Stimulated activated CD8-positive, alpha-beta memory T cell treated with anti-CD3 and anti-CD28 coated beads, Interleukin-2, amount 100 ng/mL, for 1 hour (primary cell): Measurements from ENCODE around the gene ATF6.
"Not testable (repeated sequence)": the region's sequence is repeated elsewhere in the genome, so short reads cannot be mapped to it uniquely, and the experiment has no call there.

Experiments
- DNase-seq, 2 donors: peaks; one replicate each; pipeline ENCODE4 v3.0.0-alpha.2; 2020; ENCODE audit warnings: low read depth in 2 of 2

ATF6 gene

DNA sequence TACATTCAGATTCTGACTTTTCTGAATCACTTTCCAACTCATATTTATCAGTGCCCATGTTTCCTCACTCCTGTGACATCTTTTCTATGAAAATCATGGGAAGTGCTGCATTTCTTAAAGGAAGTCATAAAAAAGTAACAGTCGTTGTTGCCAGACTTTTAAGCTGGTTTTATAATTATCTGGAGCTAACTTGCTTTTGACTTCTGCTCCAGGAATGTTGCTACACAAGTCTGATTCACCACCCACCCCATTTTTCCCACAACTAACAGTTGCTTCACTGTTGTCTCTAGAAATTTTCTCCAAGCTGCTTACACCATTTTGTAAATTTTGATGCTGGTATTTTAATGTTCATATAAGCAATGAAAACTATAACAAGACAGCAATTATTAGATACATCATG, 32.6 kb upstream of the ATF6 start:
- DNase-seq, result no peak

DNA sequence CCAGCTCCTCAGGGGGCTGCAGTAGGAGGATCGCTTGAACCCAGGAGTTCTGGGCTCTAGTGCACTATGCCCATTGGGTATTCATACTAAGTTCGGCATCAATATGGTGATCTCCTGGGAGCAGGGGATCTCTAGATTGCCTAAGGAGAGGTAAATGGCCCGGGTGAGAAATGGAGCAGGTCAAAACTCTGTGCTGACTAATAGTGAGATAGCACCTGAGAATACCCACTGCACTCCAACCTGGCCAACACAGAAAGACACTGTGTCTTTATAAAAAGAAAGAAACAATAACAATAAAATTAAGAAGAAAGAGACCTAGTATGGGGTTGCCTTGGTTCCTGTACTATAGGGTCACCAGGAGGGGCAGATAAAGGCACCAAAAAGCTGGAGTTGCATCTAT, 30.3 kb upstream of the ATF6 start:
- DNase-seq, result no peak

DNA sequence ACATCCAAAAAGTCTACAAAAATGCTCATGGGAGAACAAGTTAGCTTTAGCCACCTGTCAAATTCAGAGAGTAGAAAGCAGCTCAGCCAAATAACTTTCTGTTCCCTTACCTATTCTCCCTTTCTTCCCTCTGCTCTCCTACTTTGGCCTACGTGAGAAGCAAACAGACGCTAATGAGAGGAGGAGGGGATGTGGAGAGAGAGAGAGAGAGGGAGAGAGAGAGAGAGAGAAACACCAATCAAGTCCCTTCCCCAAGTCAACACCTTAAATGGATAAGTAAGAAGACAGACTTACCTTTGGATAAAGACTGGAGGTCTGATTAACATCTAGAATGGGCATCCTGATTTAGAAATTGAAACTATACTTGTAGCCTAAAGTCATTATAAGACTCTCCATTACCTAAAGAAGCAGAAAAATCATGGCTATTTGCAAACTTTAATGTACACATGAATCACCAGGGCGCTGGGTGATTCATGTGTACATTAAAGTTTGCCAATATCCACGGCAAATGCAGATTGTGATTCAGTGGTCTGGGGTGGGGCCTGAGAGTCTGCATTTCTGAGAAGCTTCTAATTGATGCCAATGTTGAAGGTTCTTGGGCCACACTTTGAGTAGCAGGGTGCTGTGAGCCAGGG, 29.7 kb upstream of the ATF6 start:
- DNase-seq, result no peak

DNA sequence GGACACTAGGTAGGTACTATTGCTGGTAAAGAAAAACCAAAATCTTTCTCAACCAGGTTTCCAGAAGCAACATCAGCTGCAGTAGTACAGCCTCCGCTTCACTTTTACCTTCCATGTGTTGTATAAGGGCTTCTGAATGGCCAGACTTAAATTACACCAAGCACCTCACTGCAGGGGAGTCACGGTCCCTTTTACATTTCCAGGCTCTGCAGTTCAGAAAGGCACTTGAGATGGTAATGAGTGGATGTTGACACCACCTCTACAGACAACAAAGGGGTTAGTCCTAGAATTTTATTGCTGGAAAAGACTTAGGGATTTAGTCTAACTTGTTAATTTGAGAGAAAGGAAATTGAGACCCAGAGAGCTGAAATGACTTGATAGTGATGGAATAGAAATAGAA, 28.5 kb upstream of the ATF6 start:
- no peak for DNase-seq

DNA sequence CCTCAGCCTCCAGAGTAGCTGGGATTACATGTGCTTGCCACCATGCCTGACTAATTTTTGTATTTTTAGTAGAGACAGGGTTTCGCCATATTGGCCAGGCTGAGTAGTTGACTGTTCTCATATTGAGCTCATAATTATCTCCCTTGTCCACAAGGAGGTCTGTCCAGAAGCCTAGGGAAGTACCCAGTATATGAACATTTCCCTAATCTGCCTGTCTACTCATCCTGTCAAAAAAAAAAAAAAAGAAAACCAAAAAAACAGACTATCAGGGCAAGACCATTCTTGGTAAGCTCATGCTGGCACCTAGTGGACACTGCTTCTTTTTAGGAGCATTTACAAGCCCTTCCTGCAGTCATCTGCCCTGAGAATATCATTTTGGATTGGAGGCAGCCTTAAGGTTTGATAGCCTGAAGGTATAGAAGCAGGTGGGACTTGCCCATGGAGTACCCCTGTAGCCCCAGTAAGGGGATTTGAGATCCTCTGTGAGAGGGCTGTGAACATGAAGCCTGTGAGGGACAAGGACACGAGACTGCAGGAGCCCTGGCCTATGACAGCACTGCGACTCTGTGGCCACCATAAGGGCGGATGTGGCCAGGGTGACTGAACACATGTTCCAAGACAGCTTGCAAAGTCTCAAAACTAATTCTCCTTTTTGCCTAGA, 27.4 kb upstream of the ATF6 start:
- DNase-seq, result peak; percentile 33 to 57

DNA sequence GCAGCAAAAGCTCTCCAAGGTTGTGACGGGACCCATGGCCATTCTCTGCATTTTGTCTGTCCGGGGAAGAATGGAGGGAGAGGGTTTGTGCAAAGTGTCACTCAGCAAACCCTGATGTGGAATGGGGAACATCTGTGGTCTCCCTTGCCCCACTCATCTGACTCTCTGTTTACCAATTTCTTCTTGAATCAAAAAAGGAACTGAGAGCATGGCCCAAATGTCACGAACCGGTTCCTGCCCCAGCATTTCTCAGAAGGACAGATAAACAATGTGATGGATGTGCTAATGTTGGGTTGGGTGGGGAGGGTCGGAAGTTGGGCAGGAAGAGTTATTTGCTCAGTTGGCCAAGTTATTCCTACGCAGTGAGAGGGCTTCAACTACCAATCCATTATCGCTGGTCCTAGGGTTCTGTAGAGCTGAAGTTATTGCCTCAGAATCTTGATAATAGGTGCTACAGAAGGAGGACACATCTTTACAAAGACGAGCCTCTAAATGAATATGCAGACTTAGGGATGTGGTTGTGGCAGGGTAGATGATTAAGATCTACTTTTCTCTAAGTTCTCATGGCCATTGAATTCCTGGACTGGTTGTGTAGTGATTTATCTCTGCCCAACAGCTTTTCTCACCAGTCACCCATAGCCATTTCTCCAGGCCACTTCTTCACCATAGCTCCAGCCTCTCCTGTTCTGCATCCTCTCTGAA, 26.1 kb upstream of the ATF6 start:
- no peak for DNase-seq

DNA sequence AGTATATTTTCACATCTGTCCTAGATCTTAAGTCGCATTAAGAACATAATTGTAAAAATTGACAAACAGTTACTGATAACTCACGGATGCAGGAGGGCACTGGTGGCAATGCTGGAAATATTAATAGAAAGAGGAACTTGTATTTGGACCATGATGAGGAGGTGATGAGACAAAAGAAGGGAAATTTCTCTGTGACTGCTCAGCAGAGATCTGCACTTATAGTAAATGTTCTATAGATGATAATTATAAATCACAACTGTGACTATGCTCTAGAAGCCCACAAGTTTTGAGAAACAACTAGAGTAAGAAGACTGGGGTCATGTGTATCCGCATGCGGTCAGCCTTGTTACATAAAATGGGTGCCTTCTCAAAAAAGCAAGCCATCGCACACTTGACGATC, 25.2 kb upstream of the ATF6 start:
- DNase-seq, result no peak

DNA sequence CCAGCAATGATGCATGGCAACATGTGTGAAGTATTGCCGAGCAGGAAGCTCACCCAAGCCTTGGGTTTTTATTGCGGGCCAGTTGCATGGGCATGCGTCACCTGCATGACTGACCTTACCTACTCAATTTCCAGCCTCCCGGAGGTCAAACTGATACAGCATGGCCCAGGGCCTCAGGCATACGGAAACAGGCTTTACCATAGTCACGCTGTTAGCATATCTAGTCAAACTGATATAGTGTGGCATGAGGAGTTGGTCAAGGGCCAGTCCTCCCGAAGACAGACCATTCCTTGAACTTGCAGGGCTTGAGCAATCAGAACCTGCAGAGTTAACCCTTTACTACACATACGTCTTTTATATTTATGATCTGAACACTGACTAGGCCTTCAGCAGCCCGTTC, 22.9 kb upstream of the ATF6 start:
- DNase-seq, result no peak

DNA sequence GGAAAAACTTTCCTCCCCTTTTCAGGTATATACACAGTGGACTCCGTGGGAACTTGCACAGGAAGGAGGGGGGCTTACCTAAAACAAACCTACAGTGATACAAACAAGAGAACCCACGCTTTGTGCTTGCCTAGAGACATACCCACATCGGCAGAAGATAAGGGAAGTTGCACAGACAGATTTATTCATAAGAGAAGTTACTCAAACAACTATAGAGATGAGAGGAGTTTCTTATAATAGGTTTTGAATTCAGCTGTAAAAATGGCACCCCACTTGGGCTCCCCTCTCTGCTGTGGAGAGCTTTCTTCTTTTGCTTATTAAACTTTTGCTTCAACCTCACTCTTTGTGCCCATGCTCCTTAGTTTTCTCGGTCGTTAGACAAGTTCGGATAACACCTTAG, 18.3 kb upstream of the ATF6 start:
- DNase-seq, result no peak

DNA sequence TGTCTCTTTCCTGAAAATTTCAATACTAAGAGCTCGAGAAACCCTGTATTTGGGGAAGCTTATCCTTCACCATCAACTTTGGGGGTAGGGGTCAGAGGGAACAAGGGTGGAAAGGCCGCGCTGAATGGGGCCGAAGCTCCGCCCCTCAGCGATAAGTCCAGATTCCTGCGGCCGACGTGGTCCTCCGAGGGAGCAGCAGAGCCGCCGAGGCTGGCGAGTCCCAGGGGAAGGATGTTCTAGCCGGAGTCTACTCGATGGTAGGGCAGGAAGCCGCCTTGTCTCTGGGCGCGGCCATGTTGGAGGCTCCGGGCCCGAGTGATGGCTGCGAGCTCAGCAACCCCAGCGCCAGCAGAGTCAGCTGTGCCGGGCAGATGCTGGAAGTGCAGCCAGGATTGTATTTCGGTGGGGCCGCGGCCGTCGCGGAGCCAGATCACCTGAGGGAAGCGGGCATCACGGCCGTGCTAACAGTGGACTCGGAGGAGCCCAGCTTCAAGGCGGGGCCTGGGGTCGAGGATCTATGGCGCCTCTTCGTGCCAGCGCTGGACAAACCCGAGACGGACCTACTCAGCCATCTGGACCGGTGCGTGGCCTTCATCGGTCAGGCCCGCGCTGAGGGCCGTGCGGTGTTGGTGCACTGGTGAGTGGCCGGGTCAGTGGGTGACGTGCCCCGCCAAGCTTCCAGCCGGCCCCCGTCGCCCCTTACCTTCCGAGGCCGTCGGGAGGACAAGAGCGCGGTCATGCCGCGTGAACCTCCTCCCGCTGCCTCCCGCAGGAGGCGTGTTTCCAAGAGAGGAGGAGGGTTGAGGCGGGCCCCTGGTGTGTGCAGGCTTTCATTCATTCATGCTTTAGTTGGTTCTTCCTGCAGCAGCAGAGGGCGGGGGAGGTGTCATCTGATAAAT, 16.4 kb upstream of the ATF6 start, which contains the start of gene DUSP12:
Gene DUSP12, plus strand, starts transcription at position 278 of the 899 bp plus-strand sequence. Its CDS starts 16 bp downstream, at position 294.
- peak; percentile 66 to 70 for DNase-seq

DNA sequence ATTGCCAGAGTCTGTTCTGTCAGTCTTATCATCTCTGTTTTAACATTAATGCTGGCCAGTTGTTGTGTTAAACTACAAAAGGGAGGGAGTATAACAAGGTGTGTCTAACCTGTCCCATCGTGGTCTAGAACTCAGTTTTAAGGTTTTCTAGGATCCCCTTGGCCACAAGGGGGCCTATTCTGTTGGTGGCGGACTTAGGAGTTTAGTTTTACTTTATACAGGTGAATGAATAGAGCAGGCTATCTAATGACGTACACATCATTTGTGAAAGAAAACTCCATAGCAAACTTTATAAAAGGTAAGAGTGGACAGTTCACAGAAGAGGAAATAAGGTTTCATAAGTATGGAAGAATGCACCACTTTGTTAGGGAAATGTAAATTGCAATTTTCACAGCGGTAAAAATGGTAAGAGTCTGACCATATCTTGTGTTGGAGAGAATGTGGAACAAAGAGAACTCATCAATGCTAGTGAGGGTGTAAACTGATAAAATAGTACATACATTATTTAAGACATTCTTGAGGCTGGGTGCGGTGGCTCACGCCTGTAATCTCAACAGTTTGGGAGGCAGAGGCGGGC, 2.5 kb upstream of the ATF6 start:
- peak in 1 of 2 donors; percentile 9 for DNase-seq

DNA sequence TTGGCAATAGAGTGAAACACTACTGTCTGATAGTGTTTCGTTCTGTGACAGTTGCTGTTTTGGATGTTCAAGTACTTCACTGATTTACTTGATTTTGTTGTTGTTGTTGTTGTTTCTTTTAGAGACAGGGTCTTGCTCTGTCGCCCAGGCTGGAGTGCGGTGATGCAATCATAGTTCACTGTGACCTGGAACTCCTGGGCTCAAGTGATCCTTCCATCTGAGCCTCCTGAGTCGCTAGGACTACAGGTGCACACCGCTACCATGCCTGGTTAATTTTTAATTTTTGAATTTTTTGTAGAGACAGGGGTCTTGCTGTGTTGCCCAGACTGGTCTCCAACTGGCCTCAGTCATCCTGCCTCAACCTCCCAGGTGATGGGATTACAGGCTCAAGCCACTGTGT, 2.3 kb downstream of the ATF6 start:
- DNase-seq, result no peak

DNA sequence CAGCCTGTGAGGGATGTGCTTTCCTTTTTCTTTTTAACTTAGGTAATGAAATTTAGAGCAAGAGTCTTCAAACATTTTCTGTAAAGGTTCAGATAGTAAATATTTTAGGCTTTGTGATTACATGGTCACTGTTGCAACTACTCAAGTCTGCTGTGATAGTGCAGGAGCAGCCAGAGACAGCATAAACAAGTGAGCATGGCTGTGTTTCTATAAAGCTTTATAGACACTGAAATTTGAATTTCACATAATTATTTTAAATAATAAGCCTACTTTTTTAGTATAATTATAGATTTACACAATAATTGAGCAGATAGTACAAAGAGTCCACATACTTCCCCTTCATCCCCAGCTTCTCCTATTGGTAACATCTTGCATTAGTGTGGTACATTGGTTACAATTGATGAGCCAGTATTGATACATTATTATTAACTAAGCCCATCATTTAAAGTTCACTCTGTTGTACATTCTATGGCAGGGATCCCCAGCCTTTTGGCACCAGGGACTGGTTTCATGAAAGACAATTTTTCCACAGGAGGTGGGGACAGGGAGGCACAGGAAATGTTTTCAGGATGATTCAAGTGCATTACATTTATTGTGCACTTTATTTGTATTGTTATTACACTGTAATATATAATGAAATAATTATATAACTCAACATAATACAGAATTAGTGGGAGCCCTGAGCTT, 3.0 kb downstream of the ATF6 start:
- no peak for DNase-seq

DNA sequence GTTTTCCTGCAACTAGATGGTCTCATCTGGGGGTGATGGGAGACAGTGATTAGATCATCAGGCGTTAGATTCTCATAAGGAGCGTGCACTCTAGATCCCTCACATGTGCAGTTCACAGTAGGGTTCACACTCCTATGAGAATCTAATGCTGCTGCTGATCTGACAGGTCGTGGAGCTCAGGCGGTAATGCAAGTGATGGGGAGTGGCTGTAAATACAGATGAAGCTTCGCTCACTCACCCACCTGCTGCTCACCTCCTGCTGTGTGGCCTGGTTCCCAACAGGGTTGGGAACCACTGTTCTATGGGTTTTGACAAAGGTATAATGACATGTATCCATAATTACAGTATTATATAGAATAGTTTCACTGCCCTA, 3.5 kb downstream of the ATF6 start:
- not testable (repeated sequence) for DNase-seq

DNA sequence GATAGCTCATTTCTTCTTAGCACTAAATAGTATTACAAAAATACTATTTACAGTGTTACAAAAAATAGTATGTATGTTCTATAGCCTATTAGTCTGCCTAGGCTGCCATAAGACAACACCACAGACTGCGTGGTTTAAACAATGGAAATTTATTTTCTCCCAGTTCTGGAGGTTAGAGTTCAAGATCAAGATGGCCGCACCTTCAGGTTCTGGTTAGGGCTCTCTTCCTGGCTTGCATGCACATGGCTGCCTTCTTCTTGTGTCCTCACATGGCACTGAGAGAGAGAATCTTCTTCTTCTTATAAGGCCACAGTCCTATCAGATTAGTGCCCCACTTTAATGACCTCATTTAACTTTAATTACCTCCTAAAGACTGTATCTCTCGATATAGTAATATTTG, 4.1 kb downstream of the ATF6 start:
- no peak for DNase-seq

DNA sequence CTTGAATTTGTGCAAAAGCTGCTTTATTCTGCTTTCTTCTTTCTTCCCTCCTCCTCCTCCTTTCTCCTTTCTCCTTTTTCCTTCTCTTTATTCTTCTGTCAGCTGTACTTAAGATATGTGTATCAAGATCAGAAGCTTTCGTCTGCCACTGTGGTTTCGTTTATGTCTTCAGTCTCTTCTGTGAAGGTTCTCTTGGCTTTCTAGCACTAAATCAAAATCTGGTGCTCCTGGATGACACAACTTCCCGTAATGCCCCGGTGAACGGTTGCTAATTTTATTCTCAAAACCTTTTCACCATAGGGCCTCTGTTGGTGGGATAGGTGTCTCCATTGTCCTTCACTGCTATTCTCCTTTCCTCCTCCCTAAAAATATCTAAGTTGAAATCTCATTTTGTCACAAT, 5.0 kb downstream of the ATF6 start:
- DNase-seq, result no peak

DNA sequence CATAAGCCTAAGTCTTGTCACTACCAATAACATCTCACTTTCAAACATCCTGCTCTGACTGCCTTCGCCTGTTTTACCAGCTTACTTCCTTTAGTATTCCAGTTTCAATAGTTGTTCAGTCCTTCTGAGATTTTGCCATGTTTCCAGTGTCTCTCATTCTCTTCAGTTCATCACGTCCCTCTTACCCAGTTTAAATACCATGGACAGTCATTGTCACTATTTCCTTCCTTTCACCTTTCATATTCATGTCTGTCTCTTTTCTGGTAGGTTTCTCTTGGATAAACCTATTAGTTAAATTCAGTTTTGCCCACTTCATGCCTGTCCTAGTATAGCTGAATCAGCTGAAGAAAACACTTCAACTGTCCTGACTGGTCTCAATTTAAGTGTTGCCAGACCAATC, 5.9 kb downstream of the ATF6 start:
- no peak for DNase-seq

DNA sequence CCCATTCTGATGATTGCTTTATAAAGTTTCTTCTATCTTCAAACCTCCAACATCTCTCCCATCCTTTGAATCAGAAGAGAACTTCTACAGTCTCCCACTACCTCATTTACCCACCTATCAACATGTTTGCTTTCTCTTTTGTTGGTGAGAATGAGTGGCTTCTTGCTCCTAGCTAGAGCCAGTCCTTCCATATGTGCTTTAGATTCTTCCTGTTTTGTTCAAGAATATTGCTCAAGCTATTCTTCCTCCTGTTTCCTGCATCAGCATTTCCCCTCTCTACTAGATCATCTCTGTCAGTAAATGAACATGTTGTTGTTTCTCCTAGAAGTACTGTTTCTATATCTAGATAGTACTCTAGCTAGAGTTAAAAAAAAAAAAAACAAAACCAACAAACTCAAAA, 6.3 kb downstream of the ATF6 start:
- no peak for DNase-seq

DNA sequence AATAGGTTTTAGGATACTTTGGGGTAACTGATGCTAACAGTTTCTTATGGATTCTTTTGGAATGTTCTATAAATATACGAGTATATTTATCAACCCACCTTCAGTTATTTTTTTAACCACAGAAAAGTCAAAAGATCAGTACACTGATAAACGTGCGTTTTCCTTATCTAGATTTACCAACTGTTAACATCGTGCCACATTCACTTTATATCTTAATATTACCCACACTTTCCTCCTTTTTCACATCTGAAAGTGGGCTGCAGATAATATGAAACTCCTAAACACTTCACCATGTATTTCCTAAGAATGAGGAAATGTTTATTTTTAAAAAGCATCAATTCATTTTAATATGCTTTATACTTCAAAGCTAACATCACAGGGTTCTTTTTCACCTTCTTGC, 7.7 kb downstream of the ATF6 start:
- no peak for DNase-seq

DNA sequence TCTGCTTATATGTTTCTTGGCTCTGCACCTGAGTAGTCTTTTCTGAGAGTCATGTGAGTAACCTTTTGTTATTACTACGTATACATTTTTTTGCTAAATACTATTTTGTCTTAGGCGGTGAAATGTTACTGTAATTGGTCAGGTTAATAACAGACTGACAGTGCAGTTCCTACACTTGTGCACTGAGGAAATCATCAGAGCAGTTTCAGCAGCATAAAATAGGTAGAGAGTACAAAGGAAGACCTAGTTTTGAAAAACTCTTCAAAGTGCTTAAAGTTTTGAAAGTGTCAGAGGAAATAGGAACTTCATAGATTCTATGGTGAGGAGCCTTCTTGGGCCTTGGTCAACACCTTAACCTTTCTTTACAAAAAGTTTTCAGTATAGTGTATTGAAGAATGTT, 11.1 kb downstream of the ATF6 start:
- no peak for DNase-seq

DNA sequence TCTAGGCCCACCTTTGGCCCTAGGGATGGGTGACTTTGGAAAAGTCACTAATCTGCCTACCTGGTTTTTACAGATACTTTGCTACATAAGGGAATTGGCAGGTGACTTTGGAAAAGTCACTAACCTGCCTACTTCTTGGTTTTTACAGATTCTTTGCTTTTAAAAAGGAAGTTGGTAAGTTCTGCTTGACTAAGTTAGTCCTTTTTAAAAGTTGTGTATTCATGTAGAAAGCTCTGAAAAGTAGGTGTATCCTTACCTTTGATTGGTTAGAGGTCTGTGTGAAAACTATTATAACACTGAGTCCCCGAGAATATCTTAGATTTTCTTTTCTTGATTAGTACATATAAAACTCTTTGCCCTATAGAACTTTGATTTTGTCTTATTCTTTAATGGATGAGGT, 12.4 kb downstream of the ATF6 start:
- DNase-seq, result no peak
